ENCODE measurements around the gene ZBTB20. TPM values are rescaled to one million over a fixed set of nuclear protein-coding genes. Genes with fewer than 3 reads are reported as not detected.

ZBTB20 gene
- total and polyA plus RNA-seq, 2 donors (not counting 1 experiment from before 2014, with no cell fraction given) = 4.0 to 22.5 TPM

- Histone ChIP-seq H2AFZ (ENCODE audit: low read length) (no peak overlapping the region), H3K4me2 (ENCODE audit: extremely low read depth, insufficient read depth, low read length) (no peak overlapping the region), H3K27me3 (ENCODE audit: control insufficient read depth, insufficient read depth, low read length) (no peaks in the 10 kb centered on the region), H3K4me1 (ENCODE audit: control insufficient read depth, extremely low read depth, insufficient read depth, low read length) (no peaks in the 10 kb centered on the region), H3K9ac (ENCODE audit: insufficient read depth, low read length) (no peak overlapping the region), H3K9me3 (ENCODE audit: control insufficient read depth, insufficient read depth, low read depth, low read length) (no peaks in the 10 kb centered on the region), H4K20me1 (ENCODE audit: control insufficient read depth, extremely low read depth, insufficient read depth, low read length) (no peaks in the 10 kb centered on the region), H3K4me3 (replicated peaks in 1 of 4; ENCODE audit: control extremely low read depth in 1 of 4, insufficient read depth in 1 of 4, low read depth in 3 of 4, low read length in 4 of 4) (no peak overlapping the region), H3K36me3 (ENCODE audit: control insufficient read depth, insufficient read depth, low read length) (no peaks in the 10 kb centered on the region), H3K79me2 (ENCODE audit: control insufficient read depth, insufficient read depth, low read length) (no peaks in the 10 kb centered on the region), H3K27ac (ENCODE audit: insufficient read depth, low read length) (no peak overlapping the region)
- DNase-seq (ENCODE audit: low read depth in 2 of 2) = no peak
- TF ChIP-seq EZH2 (IDR thresholded peaks at IDR 0.05; ENCODE audit: low read length, missing control alignments) = no peak
- no peak for TF ChIP-seq CTCF (conservative IDR thresholded peaks at IDR 0.05 in 1 of 2, IDR thresholded peaks at IDR 0.05 in 1 of 2; ENCODE audit: low read depth in 1 of 2, low read length in 2 of 2)
Measured at GRCh38 chr3:114328345-114328744, 818.7 kb downstream of the ZBTB20 start.

- no peak overlapping the region for H3K4me3 ChIP-seq (replicated peaks in 1 of 4; ENCODE audit: control extremely low read depth in 1 of 4, insufficient read depth in 1 of 4, low read depth in 3 of 4, low read length in 4 of 4)
- TF ChIP-seq CTCF (conservative IDR thresholded peaks at IDR 0.05 in 1 of 2, IDR thresholded peaks at IDR 0.05 in 1 of 2; ENCODE audit: low read depth in 1 of 2, low read length in 2 of 2) (no peak), EZH2 (IDR thresholded peaks at IDR 0.05; ENCODE audit: low read length, missing control alignments) (no peak)
- H3K4me1 ChIP-seq (ENCODE audit: control insufficient read depth, extremely low read depth, insufficient read depth, low read length) = no peaks in the 10 kb centered on the region
- no peak overlapping the region for H3K27ac ChIP-seq (ENCODE audit: insufficient read depth, low read length)
- H3K9ac ChIP-seq (ENCODE audit: insufficient read depth, low read length) = no peak overlapping the region
- H3K79me2 ChIP-seq (ENCODE audit: control insufficient read depth, insufficient read depth, low read length) = no peaks in the 10 kb centered on the region
- H3K36me3 ChIP-seq (ENCODE audit: control insufficient read depth, insufficient read depth, low read length) = no peaks in the 10 kb centered on the region
- H3K9me3 ChIP-seq (ENCODE audit: control insufficient read depth, insufficient read depth, low read depth, low read length) = no peaks in the 10 kb centered on the region
- H4K20me1 ChIP-seq (ENCODE audit: control insufficient read depth, extremely low read depth, insufficient read depth, low read length) = no peaks in the 10 kb centered on the region
- H2AFZ ChIP-seq (ENCODE audit: low read length) = no peak overlapping the region
- no peak overlapping the region for H3K4me2 ChIP-seq (ENCODE audit: extremely low read depth, insufficient read depth, low read length)
- DNase-seq (ENCODE audit: low read depth in 2 of 2) = no peak
- H3K27me3 ChIP-seq (ENCODE audit: control insufficient read depth, insufficient read depth, low read length) = no peaks in the 10 kb centered on the region
Measured at GRCh38 chr3:114327665-114328064, 819.4 kb downstream of the ZBTB20 start.

- no peaks in the 10 kb centered on the region for H3K36me3 ChIP-seq (ENCODE audit: control insufficient read depth, insufficient read depth, low read length)
- no peak overlapping the region for H3K27ac ChIP-seq (ENCODE audit: insufficient read depth, low read length)
- H3K4me1 ChIP-seq (ENCODE audit: control insufficient read depth, extremely low read depth, insufficient read depth, low read length) = no peaks in the 10 kb centered on the region
- H3K9ac ChIP-seq (ENCODE audit: insufficient read depth, low read length) = no peak overlapping the region
- no peak for TF ChIP-seq EZH2 (IDR thresholded peaks at IDR 0.05; ENCODE audit: low read length, missing control alignments)
- no peak for TF ChIP-seq CTCF (conservative IDR thresholded peaks at IDR 0.05 in 1 of 2, IDR thresholded peaks at IDR 0.05 in 1 of 2; ENCODE audit: low read depth in 1 of 2, low read length in 2 of 2)
- no peak overlapping the region for H3K4me2 ChIP-seq (ENCODE audit: extremely low read depth, insufficient read depth, low read length)
- no peak for DNase-seq (ENCODE audit: low read depth in 2 of 2)
- H3K4me3 ChIP-seq (replicated peaks in 1 of 4; ENCODE audit: control extremely low read depth in 1 of 4, insufficient read depth in 1 of 4, low read depth in 3 of 4, low read length in 4 of 4) = no peak overlapping the region
- no peaks in the 10 kb centered on the region for H3K79me2 ChIP-seq (ENCODE audit: control insufficient read depth, insufficient read depth, low read length)
- no peaks in the 10 kb centered on the region for H3K27me3 ChIP-seq (ENCODE audit: control insufficient read depth, insufficient read depth, low read length)
- no peak overlapping the region for H2AFZ ChIP-seq (ENCODE audit: low read length)
- no peaks in the 10 kb centered on the region for H4K20me1 ChIP-seq (ENCODE audit: control insufficient read depth, extremely low read depth, insufficient read depth, low read length)
- no peaks in the 10 kb centered on the region for H3K9me3 ChIP-seq (ENCODE audit: control insufficient read depth, insufficient read depth, low read depth, low read length)
Measured at GRCh38 chr3:114323546-114324254, 823.4 kb downstream of the ZBTB20 start.
